NCI-H1417 treated with DMSO at 0.1 percent for 48 hours (cell line): ENCODE data around the gene CHST13.
"Not testable (repeated sequence)": the region's sequence is repeated elsewhere in the genome, so short reads cannot be mapped to it uniquely, and the experiment has no call there.

Experiments used
- DNase-seq: peaks from one replicate; lab custom pipeline; 2025; lab: John Stamatoyannopoulos, UW

The CHST13 gene

GRCh38 chr3:126554560-126555525 lies 30.9 kb downstream of the CHST13 start:
- no peak for DNase-seq

- DNase-seq = no peak
Measured at GRCh38 chr3:126555795-126556636, 32.1 kb downstream of the CHST13 start.

- no peak for DNase-seq
Measured at GRCh38 chr3:126556637-126557414, 32.9 kb downstream of the CHST13 start.

- DNase-seq = no peak
Measured at GRCh38 chr3:126557415-126557745, 33.4 kb downstream of the CHST13 start.

- no peak for DNase-seq
Measured at GRCh38 chr3:126557761-126558160, 33.8 kb downstream of the CHST13 start.

- no peak for DNase-seq
Measured at GRCh38 chr3:126558336-126559071, 34.5 kb downstream of the CHST13 start, which contains the start of gene C3orf22. Gene C3orf22, minus strand, starts transcription at chr3:126558932. Its CDS starts 5,542 bp downstream, at chr3:126553390.

- DNase-seq = no peak
Measured at GRCh38 chr3:126562737-126563276, 38.9 kb downstream of the CHST13 start.

- DNase-seq = no peak
Measured at GRCh38 chr3:126567696-126568438, 43.9 kb downstream of the CHST13 start.

- DNase-seq = no peak
Measured at GRCh38 chr3:126568776-126569342, 44.9 kb downstream of the CHST13 start.

- no peak for DNase-seq
Measured at GRCh38 chr3:126569390-126569975, 45.5 kb downstream of the CHST13 start.

- no peak for DNase-seq
Measured at GRCh38 chr3:126570103-126570541, 46.2 kb downstream of the CHST13 start.

GRCh38 chr3:126571078-126571477 lies 47.1 kb downstream of the CHST13 start:
- DNase-seq = no peak

- DNase-seq = no peak
Measured at GRCh38 chr3:126573492-126574117, 49.6 kb downstream of the CHST13 start.

GRCh38 chr3:126577261-126577660 lies 53.3 kb downstream of the CHST13 start:
- no peak for DNase-seq

- no peak for DNase-seq
Measured at GRCh38 chr3:126578702-126579101, 54.7 kb downstream of the CHST13 start.

- DNase-seq = no peak
Measured at GRCh38 chr3:126580746-126581145, 56.8 kb downstream of the CHST13 start.

GRCh38 chr3:126581569-126581968 lies 57.6 kb downstream of the CHST13 start:
- DNase-seq = no peak

- no peak for DNase-seq
Measured at GRCh38 chr3:126582311-126582710, 58.4 kb downstream of the CHST13 start.

GRCh38 chr3:126591515-126591914 lies 67.6 kb downstream of the CHST13 start:
- DNase-seq = not testable (repeated sequence)
